NCI-H1105 treated with DMSO at 0.1 percent for 48 hours (cell line): Measurements from ENCODE around the gene FXYD5.

Source experiments
- DNase-seq: peaks from one replicate; lab custom pipeline; 2025; lab: John Stamatoyannopoulos, UW

Gene FXYD5

DNA sequence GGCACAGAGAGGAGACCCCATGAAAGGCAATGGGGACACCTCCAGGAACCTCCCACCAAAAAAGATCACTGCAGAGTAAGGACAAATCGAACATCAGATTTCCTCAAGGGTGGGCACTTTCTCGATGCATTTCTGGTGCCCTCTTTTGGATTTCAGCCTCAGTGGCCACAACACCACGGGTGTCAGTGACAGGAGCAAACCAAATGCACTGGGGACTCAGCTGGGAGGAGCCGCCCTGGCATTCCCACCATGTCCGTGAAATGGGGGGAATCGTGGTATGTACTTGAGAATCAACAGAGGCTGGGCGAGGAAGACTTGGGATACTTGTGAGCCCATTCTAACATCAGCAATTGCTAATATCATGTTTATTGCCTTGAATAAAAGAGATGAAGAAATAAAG is 57.7 kb downstream of the FXYD5 start:
- DNase-seq: no peak

DNA sequence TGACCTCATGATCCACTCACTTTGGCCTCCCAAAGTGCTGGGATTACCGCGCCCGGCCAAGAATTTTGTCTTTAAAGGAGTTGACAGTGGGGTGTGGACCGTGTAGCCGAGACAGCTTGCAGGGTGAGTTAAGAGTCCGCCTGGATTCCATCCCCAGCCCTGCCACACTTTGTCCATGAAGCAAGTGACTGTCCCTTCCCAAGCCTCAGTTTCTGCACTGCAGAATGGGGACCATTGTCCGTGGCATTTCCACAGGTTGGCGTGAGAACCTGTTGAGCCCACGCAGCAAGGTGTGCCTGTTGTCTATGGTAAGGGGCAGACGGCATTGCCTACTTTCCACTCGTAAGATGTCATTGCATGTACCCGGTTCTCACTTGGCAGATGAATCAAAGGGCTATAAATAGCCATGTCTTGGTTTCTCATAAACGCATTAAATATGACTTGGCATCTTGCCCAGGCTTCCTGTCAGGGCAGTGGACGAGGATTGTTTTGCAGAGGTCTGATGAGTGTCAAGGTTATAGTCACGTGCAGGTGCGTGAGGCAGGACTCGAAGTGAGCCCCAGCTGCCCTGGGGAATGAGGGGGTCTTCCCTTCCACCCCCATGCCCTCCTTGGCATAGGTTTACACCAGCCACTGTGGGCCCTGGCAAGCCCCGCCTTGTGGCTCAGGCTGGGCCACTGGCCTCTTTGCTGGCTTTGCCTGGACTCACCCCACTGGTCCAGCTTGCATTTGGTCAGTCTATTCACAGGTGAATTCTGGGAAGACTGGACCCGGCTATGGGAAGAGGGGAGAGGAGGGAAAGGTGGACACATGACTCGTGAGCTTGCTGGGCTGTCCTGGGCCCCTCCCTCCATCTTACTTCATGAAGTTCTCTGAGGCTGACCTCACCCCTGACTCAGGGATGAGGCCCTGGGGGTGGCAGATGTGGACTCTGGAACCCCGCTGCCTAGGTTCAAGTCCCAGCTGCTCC is 59.4 kb downstream of the FXYD5 start:
- peak; percentile 98 for DNase-seq

DNA sequence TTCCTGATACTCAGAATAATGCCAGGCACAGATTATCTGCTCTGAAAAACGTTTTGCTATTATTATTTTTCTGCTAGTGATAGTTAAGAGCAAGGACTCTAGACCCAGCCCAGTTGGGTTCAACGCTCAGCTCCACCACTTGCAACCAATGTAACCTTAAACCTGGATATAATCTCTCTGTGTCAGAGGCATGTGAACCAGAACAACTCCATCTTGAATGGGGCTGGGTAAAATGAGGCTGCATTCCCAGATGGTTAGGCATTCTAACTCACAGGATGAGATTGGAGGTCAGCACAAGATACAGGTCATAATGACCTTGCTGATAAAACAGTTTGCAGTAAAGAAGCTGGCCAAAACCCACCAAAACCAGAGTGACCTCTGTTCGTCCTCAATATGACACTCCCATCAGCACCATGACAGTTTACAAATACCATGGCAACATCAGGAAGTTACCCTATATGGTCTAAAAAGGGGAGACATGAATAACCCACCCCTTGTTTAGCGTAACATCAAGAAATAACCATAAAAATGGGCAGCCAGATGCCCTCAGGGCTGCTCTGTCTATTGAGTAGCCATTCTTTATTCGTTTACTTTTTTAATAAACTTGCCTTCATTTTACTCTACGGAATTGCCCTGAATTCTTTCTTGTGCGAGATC is 60.4 kb downstream of the FXYD5 start:
- no peak for DNase-seq

DNA sequence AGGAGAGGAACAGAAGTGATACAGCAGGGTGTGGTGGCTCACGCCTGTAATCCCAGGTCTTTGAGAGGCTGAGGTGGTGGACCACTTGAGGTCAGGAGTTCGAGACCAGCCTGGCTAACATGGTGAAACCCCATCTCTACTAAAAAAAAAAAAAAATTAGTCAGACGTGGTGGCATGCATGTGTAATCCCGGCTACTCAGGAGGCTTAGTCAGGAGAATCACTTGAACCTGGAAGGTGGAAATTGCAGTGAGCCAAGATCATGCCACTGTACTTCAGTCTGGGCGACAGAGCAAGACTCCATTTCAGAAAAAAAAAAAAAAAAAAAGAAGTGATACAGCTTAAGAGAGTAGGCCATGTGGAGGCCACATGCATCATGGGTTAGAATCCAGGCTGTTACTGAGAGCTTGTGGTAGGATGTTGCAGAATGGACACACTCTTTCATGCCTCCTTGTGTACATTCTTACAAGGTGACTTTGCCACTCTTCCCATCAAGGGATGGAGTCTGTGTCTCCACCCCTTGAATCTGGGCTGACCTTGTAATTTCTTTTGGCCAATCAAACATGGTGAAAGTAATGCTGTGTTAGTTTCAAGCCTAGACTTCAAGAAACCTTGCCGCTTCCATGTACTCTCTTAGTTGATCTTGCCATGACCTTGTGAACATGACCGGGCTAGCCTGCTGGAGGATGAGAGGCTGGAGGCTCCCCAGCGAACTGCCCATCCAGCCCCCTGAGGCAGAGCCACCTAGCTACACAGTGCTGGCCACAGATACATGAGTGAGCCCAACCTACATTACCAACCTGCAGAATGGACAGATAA is 61.7 kb downstream of the FXYD5 start:
- DNase-seq: no peak

DNA sequence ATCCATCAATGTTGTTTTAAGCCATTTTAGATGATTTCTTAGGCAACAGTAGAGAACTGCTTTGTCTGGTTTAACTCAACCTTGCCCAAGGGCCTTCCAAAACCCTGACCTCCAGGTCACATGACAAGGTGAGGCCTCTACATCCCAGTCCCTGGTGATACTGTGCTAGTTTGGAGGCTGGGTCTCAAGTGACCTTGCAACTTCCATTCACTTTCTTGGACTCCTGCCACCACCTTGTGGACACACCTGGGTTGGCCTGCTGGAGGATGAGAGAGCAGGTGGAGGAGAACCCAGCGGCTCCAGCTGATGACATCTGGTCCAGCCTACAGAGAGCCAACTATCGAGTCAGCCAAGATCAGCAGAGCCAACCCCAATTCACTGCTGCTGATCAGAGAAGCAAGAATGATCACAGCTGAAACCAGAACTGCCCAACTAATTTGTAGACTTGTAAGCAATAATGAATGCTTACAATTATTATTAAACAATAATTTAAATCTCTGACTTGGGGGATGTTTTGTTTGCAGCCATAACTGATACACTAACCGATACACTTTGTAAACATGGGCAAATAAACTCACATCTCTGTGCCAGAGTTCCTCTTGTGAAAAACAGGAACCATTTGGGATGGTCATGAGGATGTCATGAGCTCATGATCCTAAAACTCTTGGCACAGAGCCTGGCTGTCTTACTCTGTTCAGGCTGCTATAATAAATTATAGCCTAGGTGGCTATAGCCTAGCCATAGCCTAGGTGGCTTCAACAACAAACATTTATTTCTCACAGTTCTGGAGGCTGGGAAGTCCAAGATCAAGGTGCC is 62.5 kb downstream of the FXYD5 start:
- peak; percentile 6 for DNase-seq

DNA sequence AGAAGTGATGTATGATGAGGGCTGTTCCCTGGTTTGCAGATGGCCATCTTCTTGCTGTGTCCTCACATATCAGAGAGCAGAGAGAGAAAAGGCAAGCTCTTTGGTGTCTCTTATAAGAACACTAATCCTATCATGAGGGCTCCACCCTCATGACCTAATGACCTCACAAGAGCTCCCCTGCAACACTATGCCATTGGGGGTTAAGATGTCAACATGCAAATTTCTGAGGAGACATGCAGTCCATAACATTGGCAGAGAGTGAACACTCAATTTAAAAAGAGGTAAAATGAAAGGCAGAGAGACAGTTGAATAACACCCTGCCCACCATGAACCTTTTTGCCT is 63.1 kb downstream of the FXYD5 start:
- DNase-seq: no peak

DNA sequence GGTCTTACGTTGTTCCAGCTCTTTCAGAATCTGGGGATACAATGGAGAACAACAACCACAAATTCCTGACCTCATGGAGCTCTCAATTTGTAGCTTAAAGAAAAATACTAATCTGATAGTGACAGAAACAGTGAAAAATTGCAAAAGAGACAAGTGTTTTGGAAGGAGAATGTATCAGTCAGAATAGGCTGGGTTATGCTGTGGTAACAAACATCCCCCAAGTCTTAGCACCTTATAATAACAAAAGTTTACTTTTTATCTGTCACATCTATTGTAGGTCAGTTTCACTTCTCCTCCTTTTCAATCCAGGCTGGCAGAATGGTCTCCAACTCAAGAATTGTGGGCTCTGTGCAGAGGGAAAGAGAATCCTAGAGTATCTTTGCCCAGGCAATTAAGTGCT is 64.5 kb downstream of the FXYD5 start:
- no peak for DNase-seq
